GM21526 (cell line): ENCODE measurements around the gene TNNT3.

Experiments
- ATAC-seq: cut with Tn5 transposase; IDR thresholded peaks from one replicate; pipeline ENCODE4 v1.9.1; 2021; ENCODE audit warnings: moderate library complexity; ENCODE audit not compliant: unreplicated experiment, low FRiP score

Gene TNNT3

DNA sequence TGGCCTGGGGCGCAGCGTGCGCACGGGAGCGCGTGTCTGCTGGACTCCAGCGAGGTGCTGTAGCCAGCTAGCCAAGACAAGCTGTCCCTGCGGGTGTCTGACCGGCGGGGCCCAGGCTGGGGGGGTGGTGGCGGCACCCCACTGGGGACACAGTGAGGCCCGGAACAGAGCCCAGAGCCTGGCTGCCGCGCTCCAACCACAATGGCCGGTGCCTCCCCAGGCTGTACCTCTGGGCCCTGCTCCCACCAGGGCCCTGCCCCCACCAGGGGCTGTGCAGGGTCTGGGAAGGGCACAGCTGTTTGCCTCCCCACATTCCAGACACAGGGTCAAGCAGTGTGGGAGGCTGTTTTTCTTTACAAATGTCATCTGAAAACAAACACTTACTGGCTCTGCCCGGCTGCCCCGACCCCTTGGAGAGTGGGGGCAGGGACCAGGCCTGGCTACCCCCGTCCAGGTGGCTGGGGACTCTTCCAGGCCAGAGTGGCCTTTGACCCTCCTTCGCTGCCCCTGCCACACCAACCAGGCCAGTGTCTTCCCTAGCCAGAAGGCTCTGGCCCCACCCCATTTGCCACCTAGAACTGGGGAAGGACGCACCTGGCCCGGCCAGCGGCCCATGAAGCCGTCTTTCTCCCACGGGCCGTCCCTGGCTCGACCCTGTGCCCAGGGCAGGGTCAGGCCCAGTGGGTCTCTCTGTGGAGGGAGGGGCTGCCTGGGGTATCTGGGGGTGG, 63.5 kb downstream of the TNNT3 start:
- ATAC-seq = no peak

GRCh38 chr11:1983601-1983961, 64.1 kb downstream of the TNNT3 start:
- no peak for ATAC-seq

DNA sequence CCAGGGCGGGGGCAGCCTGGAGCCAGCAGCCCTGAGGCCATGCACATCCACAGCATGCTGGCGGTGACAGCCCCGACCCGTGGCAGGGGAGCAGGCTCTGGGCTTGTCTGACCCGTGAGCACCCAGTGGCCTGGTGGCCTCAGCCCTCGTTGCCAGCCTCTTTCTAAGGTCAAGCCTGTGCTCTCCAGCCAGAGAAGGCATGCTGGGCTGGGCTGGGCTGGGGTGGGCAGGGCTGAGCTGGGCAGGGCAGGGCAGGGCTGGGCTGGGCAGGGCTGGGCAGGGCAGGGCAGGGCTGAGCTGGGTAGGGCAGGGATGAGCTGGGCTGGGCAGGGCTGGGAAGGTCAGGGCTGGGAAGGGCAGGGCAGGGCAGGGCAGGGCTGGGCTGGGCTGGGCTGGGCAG, 67.5 kb downstream of the TNNT3 start:
- no peak for ATAC-seq

DNA sequence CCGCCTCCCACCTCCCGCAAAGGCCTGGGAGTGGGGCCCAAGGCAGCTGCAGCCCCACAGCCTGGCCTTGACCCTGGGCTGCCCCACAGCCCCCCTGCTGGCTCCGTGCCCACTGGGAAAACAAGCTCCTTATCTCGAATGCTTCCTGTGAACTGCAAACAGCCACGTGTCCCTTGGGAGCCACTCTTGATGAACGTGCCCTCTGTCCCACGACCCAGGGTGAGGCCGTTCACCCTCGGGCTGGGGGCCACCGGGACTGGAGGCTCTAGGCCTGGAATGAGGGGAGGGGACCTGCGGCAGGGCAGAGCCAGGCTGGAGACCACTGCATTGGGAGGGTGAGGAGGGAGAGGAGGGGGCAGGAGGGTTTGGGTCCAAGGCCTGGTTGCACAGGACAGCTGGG, 68.7 kb downstream of the TNNT3 start:
- ATAC-seq = no peak
